Measurements from ENCODE around the gene RABGAP1L. TPM values are rescaled to one million over a fixed set of nuclear protein-coding genes. Genes with fewer than 3 reads are reported as not detected.

Gene RABGAP1L
- total and polyA plus RNA-seq, 2 donors (not counting 3 experiments of a cell fraction or from before 2014, with no cell fraction given): 6.4 to 22.2 TPM

DNA sequence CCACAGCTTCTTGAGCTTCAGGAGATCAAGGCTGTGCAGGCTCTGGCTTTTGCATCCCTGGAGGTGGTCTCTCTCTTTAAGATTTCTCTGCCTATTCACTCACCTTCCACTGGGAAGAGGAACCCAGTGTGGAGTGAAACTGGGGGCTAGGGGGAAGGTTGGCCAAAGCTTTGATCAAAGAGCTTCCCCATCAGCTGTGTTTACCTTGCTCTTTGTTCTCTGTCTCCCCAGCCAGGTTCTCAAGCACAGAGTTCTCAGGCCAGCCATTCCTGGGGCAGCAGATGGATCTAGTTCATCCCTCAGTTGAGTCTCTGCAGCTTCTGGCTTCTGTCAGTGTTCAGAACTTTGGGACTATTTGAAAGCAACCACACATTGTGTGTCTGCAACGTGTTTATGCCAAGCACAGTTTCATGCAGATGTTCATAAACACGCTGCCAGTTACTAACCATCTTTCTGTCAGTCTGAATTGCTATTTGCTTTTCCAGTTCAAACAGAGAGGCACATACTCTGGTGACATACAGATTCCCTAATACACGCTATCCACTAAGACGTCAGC, 881.1 kb downstream of the RABGAP1L start:
- TF ChIP-seq JUN (IDR thresholded peaks at IDR 0.05; ENCODE audit: borderline replicate concordance, insufficient read depth, insufficient read length, low read depth): no peak
- TF ChIP-seq CTCF (IDR thresholded peaks at IDR 0.05; ENCODE audit: extremely low read depth in 1 of 2, insufficient read depth in 1 of 2, low read depth in 1 of 2, low read length in 2 of 2): no peak
- TF ChIP-seq MAX (IDR thresholded peaks at IDR 0.05; ENCODE audit: insufficient read depth, insufficient read length): no peak
- no peak for TF ChIP-seq EZH2 (IDR thresholded peaks at IDR 0.05; ENCODE audit: borderline replicate concordance, low read depth, low read length, severe bottlenecking)
- no peak for TF ChIP-seq POLR2A (IDR thresholded peaks at IDR 0.05; ENCODE audit: low read depth, low read length)
- TF ChIP-seq GATA2 (IDR thresholded peaks at IDR 0.05; ENCODE audit: insufficient read depth, insufficient read length, low read depth, low read length): no peak
- no peak for TF ChIP-seq POLR2AphosphoS5 (IDR thresholded peaks at IDR 0.05; ENCODE audit: insufficient read depth, low read depth, low read length)
- no peak for TF ChIP-seq FOS (IDR thresholded peaks at IDR 0.05; ENCODE audit: borderline replicate concordance, insufficient read depth, low read length)
- TF ChIP-seq MYC (IDR thresholded peaks at IDR 0.05; ENCODE audit: low read depth, low read length): no peak
- Histone ChIP-seq H3K79me2 (ENCODE audit: control insufficient read depth, insufficient read depth, low read length) (no peaks in the 10 kb centered on the region), H3K9me3 (replicated peaks; ENCODE audit: control insufficient read depth, insufficient read depth, low read length) (no peaks in the 10 kb centered on the region), H3K27me3 (ENCODE audit: control insufficient read depth in 2 of 2, insufficient read depth in 2 of 2, low read length in 2 of 2) (no peaks in the 10 kb centered on the region), H3K4me3 (replicated peaks in 1 of 3; ENCODE audit: insufficient read depth in 1 of 3, low read depth in 1 of 3, low read length in 3 of 3) (no peak overlapping the region), H3K4me2 (ENCODE audit: insufficient read depth, low read length) (no peak overlapping the region), H3K4me1 (ENCODE audit: control insufficient read depth, extremely low read depth, insufficient read depth, low read length) (no peaks in the 10 kb centered on the region), H3K9me1 (replicated peaks; ENCODE audit: control insufficient read depth, extremely low read depth, insufficient read depth, low read length) (no peaks in the 10 kb centered on the region), H2AFZ (ENCODE audit: low read depth, low read length) (no peak overlapping the region), H4K20me1 (replicated peaks; ENCODE audit: control insufficient read depth, extremely low read depth, insufficient read depth, low read length) (no peaks in the 10 kb centered on the region), H3K36me3 (ENCODE audit: control insufficient read depth in 2 of 2, extremely low read depth in 1 of 2, insufficient read depth in 2 of 2, low read length in 2 of 2) (no peaks in the 10 kb centered on the region), H3K9ac (replicated peaks; ENCODE audit: extremely low read depth, insufficient read depth, low read length) (no peak overlapping the region), H3K27ac (ENCODE audit: insufficient read depth, low read depth, low read length) (no peak overlapping the region)
- DNase-seq (ENCODE audit: low read depth, low spot score) (no peak), FAIRE-seq (no peak)
- ChIA-PET POLR2A (no interaction called here), CTCF (interaction anchor here (3.6 kb wide), 1 partner anchor 11 kb away, joined by 16 read pairs; no protein-coding TSS in a partner anchor)
- intact Hi-C loops (cut with micrococcal nuclease) (no loop called here), dilution Hi-C loops (cut with MboI; ENCODE audit: extremely low pct_ligation_motif_present, low sequenced_read_pairs) (no loop called here)
- no TSS peak for BruUV-seq (replicated peaks)

All from endothelial cell of umbilical vein (primary cell).